Stimulated activated naive B cell treated with anti-CD40 and anti-IgM and Interleukin-4, amounts not matched to agents 10 μg/mL and 1 μg/mL and 100 μg/mL, for 72 hours (primary cell): ENCODE results near the gene FLT4.

ENCODE experiments used
- ATAC-seq, 2 donors: fragments of 150-1000 bp; cut with Tn5 transposase; replicated peaks; 2 replicates each; pipeline ENCODE4 v1.10.0; 2021; ENCODE audit warnings: moderate library complexity in 1 of 2
- DNase-seq: peaks from one replicate; pipeline ENCODE4 v3.0.0; 2021
- H3K27ac Mint-ChIP-seq: one replicate; pipeline ENCODE4 v1.8.0; 2022; ENCODE audit warnings: mild to moderate bottlenecking, mixed read lengths
- H3K27me3 Mint-ChIP-seq, 2 donors: one replicate each; pipeline ENCODE4 v1.8.0; 2022; ENCODE audit warnings: mixed read lengths in 2 of 2
- H3K36me3 Mint-ChIP-seq, 2 donors: one replicate each; pipeline ENCODE4 v1.8.0; 2022; ENCODE audit warnings: mixed read lengths in 2 of 2, mild to moderate bottlenecking in 1 of 2
- H3K4me1 Mint-ChIP-seq, 2 donors: one replicate each; pipeline ENCODE4 v1.8.0; 2022; ENCODE audit warnings: mixed read lengths in 2 of 2, mild to moderate bottlenecking in 1 of 2
- H3K4me3 Mint-ChIP-seq, 2 donors: one replicate each; pipeline ENCODE4 v1.8.0; 2022; ENCODE audit warnings: mild to moderate bottlenecking in 2 of 2, mixed read lengths in 2 of 2, moderate library complexity in 1 of 2
- H3K9me3 Mint-ChIP-seq, 2 donors: one replicate each; pipeline ENCODE4 v1.8.0; 2022; ENCODE audit warnings: mixed read lengths in 2 of 2, mild to moderate bottlenecking in 1 of 2

FLT4 gene

GRCh38 chr5:180629831-180630382, 19.5 kb downstream of the FLT4 start:
- no peaks in the 10 kb centered on the region for H3K36me3 Mint-ChIP-seq
- H3K27ac Mint-ChIP-seq: no peak overlapping the region
- no peak overlapping the region for H3K4me3 Mint-ChIP-seq
- no peak for DNase-seq
- H3K4me1 Mint-ChIP-seq: peaks cover 3 to 5% of the 10 kb centered on the region in 2 donors
- no peak for ATAC-seq
- H3K9me3 Mint-ChIP-seq: no peaks in the 10 kb centered on the region
- peaks cover 3 to 5% of the 10 kb centered on the region in 2 donors for H3K27me3 Mint-ChIP-seq

GRCh38 chr5:180628827-180629750, 20.3 kb downstream of the FLT4 start:
- ATAC-seq: no peak
- H3K4me3 Mint-ChIP-seq: no peak overlapping the region
- DNase-seq: no peak
- no peaks in the 10 kb centered on the region for H3K36me3 Mint-ChIP-seq
- H3K27ac Mint-ChIP-seq: no peak overlapping the region
- no peaks in the 10 kb centered on the region for H3K9me3 Mint-ChIP-seq
- H3K27me3 Mint-ChIP-seq: peaks cover 3 to 5% of the 10 kb centered on the region in 2 donors
- peaks cover 3 to 5% of the 10 kb centered on the region in 2 donors for H3K4me1 Mint-ChIP-seq

GRCh38 chr5:180628211-180628610, 21.2 kb downstream of the FLT4 start:
- Mint-ChIP-seq H3K36me3 (no peaks in the 10 kb centered on the region), H3K4me1 (peaks cover 5% of the 10 kb centered on the region in 2 donors), H3K27ac (no peak overlapping the region), H3K9me3 (no peaks in the 10 kb centered on the region), H3K27me3 (peaks cover 3 to 5% of the 10 kb centered on the region in 2 donors), H3K4me3 (no peak overlapping the region)
- ATAC-seq: no peak
- DNase-seq: no peak

- DNase-seq (no peak), ATAC-seq (no peak)
- no peaks in the 10 kb centered on the region for H3K9me3 Mint-ChIP-seq
- H3K4me3 Mint-ChIP-seq: no peak overlapping the region
- no peak overlapping the region for H3K27ac Mint-ChIP-seq
- peaks cover 2 to 4% of the 10 kb centered on the region in 2 donors for H3K4me1 Mint-ChIP-seq
- no peaks in the 10 kb centered on the region for H3K36me3 Mint-ChIP-seq
- peaks cover 0 to 5% of the 10 kb centered on the region in 2 donors for H3K27me3 Mint-ChIP-seq
Measured at GRCh38 chr5:180627386-180628120, 21.8 kb downstream of the FLT4 start.

GRCh38 chr5:180626661-180627385, 22.6 kb downstream of the FLT4 start:
- Mint-ChIP-seq H3K9me3 (no peaks in the 10 kb centered on the region), H3K27ac (no peak overlapping the region), H3K36me3 (no peaks in the 10 kb centered on the region), H3K4me1 (peaks cover 0 to 2% of the 10 kb centered on the region in 2 donors), H3K27me3 (peaks cover 0 to 5% of the 10 kb centered on the region in 2 donors), H3K4me3 (no peak overlapping the region)
- peak in 1 of 2 donors; percentile 16 for ATAC-seq
- DNase-seq: no peak

- DNase-seq: no peak
- H3K36me3 Mint-ChIP-seq: no peaks in the 10 kb centered on the region
- H3K27ac Mint-ChIP-seq: no peak overlapping the region
- no peaks in the 10 kb centered on the region for H3K9me3 Mint-ChIP-seq
- H3K4me3 Mint-ChIP-seq: no peak overlapping the region
- no peak for ATAC-seq
- H3K27me3 Mint-ChIP-seq: peaks cover 0 to 5% of the 10 kb centered on the region in 2 donors
- H3K4me1 Mint-ChIP-seq: peaks cover 0 to 2% of the 10 kb centered on the region in 2 donors
Measured at GRCh38 chr5:180625791-180626660, 23.4 kb downstream of the FLT4 start.

- H3K27ac Mint-ChIP-seq: no peak overlapping the region
- peaks cover 4 to 11% of the 10 kb centered on the region in 2 donors for H3K27me3 Mint-ChIP-seq
- H3K4me1 Mint-ChIP-seq: peaks cover 0 to 2% of the 10 kb centered on the region in 2 donors
- no peak for DNase-seq
- H3K4me3 Mint-ChIP-seq: no peak overlapping the region
- H3K36me3 Mint-ChIP-seq: no peaks in the 10 kb centered on the region
- H3K9me3 Mint-ChIP-seq: no peaks in the 10 kb centered on the region
- no peak for ATAC-seq
Measured at GRCh38 chr5:180625125-180625790, 24.1 kb downstream of the FLT4 start.

GRCh38 chr5:180624587-180624986, 24.8 kb downstream of the FLT4 start:
- DNase-seq (no peak), ATAC-seq (no peak)
- peaks cover 0 to 3% of the 10 kb centered on the region in 2 donors for H3K4me1 Mint-ChIP-seq
- H3K4me3 Mint-ChIP-seq: no peak overlapping the region
- H3K36me3 Mint-ChIP-seq: no peaks in the 10 kb centered on the region
- H3K27ac Mint-ChIP-seq: no peak overlapping the region
- H3K27me3 Mint-ChIP-seq: peaks cover 4 to 18% of the 10 kb centered on the region in 2 donors
- no peaks in the 10 kb centered on the region for H3K9me3 Mint-ChIP-seq

- Mint-ChIP-seq H3K27ac (no peak overlapping the region), H3K4me3 (no peak overlapping the region), H3K4me1 (peaks cover 0 to 4% of the 10 kb centered on the region in 2 donors), H3K36me3 (no peaks in the 10 kb centered on the region), H3K9me3 (no peaks in the 10 kb centered on the region), H3K27me3 (peaks cover 4 to 21% of the 10 kb centered on the region in 2 donors)
- DNase-seq (no peak), ATAC-seq (no peak)
Measured at GRCh38 chr5:180623844-180624243, 25.6 kb downstream of the FLT4 start.

GRCh38 chr5:180623411-180623834, 26.0 kb downstream of the FLT4 start:
- H3K36me3 Mint-ChIP-seq: no peaks in the 10 kb centered on the region
- H3K27me3 Mint-ChIP-seq: peaks cover 5 to 24% of the 10 kb centered on the region in 2 donors
- no peak overlapping the region for H3K27ac Mint-ChIP-seq
- DNase-seq (no peak), ATAC-seq (no peak)
- no peaks in the 10 kb centered on the region for H3K9me3 Mint-ChIP-seq
- H3K4me1 Mint-ChIP-seq: peaks cover 0 to 4% of the 10 kb centered on the region in 2 donors
- no peak overlapping the region for H3K4me3 Mint-ChIP-seq

- Mint-ChIP-seq H3K4me3 (no peak overlapping the region), H3K9me3 (no peaks in the 10 kb centered on the region), H3K27ac (no peak overlapping the region), H3K4me1 (peaks cover 0 to 4% of the 10 kb centered on the region in 2 donors), H3K36me3 (no peaks in the 10 kb centered on the region), H3K27me3 (peaks cover 7 to 28% of the 10 kb centered on the region in 2 donors)
- ATAC-seq: no peak
- DNase-seq: no peak
Measured at GRCh38 chr5:180622910-180623309, 26.5 kb downstream of the FLT4 start.

GRCh38 chr5:180621311-180621710, 28.1 kb downstream of the FLT4 start:
- Mint-ChIP-seq H3K4me1 (peaks cover 0 to 4% of the 10 kb centered on the region in 2 donors), H3K36me3 (no peaks in the 10 kb centered on the region), H3K27ac (no peak overlapping the region), H3K27me3 (peaks cover 7 to 32% of the 10 kb centered on the region in 2 donors), H3K4me3 (no peak overlapping the region), H3K9me3 (no peaks in the 10 kb centered on the region)
- no peak for ATAC-seq
- DNase-seq: no peak

GRCh38 chr5:180620014-180620413, 29.4 kb downstream of the FLT4 start:
- Mint-ChIP-seq H3K9me3 (no peaks in the 10 kb centered on the region), H3K27ac (no peak overlapping the region), H3K4me3 (no peak overlapping the region), H3K4me1 (peaks cover 0 to 4% of the 10 kb centered on the region in 2 donors), H3K27me3 (peaks cover 7 to 29% of the 10 kb centered on the region in 2 donors), H3K36me3 (no peaks in the 10 kb centered on the region)
- DNase-seq (no peak), ATAC-seq (no peak)
